Chondrocyte (in vitro differentiated cells): ENCODE results near the gene PDLIM5. TPM values are rescaled to one million over a fixed set of nuclear protein-coding genes. Genes with fewer than 3 reads are reported as not detected.

Source experiments
- DNase-seq: peaks from one replicate; pipeline ENCODE4 v3.0.0; 2021; ENCODE audit warnings: mixed read lengths, low spot score
- H3K27ac Mint-ChIP-seq: one replicate; pipeline ENCODE4 v1.8.0; 2021; ENCODE audit warnings: mild to moderate bottlenecking, moderate library complexity, mixed read lengths; ENCODE audit not compliant: unreplicated experiment
- H3K27me3 Mint-ChIP-seq: 2 replicates; pipeline ENCODE4 v1.8.0; 2021; ENCODE audit warnings: low read depth, mixed read lengths
- H3K36me3 Mint-ChIP-seq: 2 replicates; pipeline ENCODE4 v1.8.0; 2021; ENCODE audit warnings: low read depth, mixed read lengths
- H3K4me1 Mint-ChIP-seq: 2 replicates; pipeline ENCODE4 v1.8.0; 2021; ENCODE audit warnings: low read depth, mild to moderate bottlenecking, mixed read lengths
- H3K4me3 Mint-ChIP-seq: one replicate; pipeline ENCODE4 v1.8.0; 2021; ENCODE audit warnings: mild to moderate bottlenecking, moderate library complexity, mixed read lengths; ENCODE audit not compliant: unreplicated experiment
- H3K9me3 Mint-ChIP-seq: 2 replicates; pipeline ENCODE4 v1.8.0; 2021; ENCODE audit warnings: low read depth, mixed read lengths
- CTCF ChIP-seq: fragments of 200-600 bp; sonication (generic); IDR thresholded peaks from 2 replicates; pipeline ENCODE4 v1.5.0; 2021; ENCODE audit warnings: antibody characterized with exemption, mild to moderate bottlenecking, moderate library complexity
- total RNA-seq: library from RNA; stranded (reverse); gene quantifications from 3 replicates; pipeline ENCODE4 v1.2.1, GENCODE V29; 2021

The PDLIM5 gene
- total RNA-seq, 1 donor from 2014 or later: 329 TPM

- DNase-seq: no peak
- Mint-ChIP-seq H3K9me3 (peaks cover 45% of the 10 kb centered on the region), H3K36me3 (peaks cover 17% of the 10 kb centered on the region), H3K4me3 (no peak overlapping the region), H3K27me3 (no peaks in the 10 kb centered on the region), H3K4me1 (no peaks in the 10 kb centered on the region), H3K27ac (no peak overlapping the region)
- TF ChIP-seq CTCF: no peak
Observed at GRCh38 chr4:94426783-94427182, 25.0 kb upstream of the PDLIM5 start.

- DNase-seq: no peak
- Mint-ChIP-seq H3K27me3 (no peaks in the 10 kb centered on the region), H3K36me3 (peaks cover 6% of the 10 kb centered on the region), H3K4me3 (no peak overlapping the region), H3K4me1 (peaks cover 6% of the 10 kb centered on the region), H3K9me3 (peaks cover 32% of the 10 kb centered on the region), H3K27ac (no peak overlapping the region)
- no peak for TF ChIP-seq CTCF
Observed at GRCh38 chr4:94428884-94429283, 22.9 kb upstream of the PDLIM5 start.

GRCh38 chr4:94430406-94430805, 21.3 kb upstream of the PDLIM5 start:
- H3K27me3 Mint-ChIP-seq: no peaks in the 10 kb centered on the region
- TF ChIP-seq CTCF: no peak
- peaks cover 22% of the 10 kb centered on the region for H3K9me3 Mint-ChIP-seq
- DNase-seq: no peak
- peaks cover 4% of the 10 kb centered on the region for H3K36me3 Mint-ChIP-seq
- no peak overlapping the region for H3K27ac Mint-ChIP-seq
- no peak overlapping the region for H3K4me3 Mint-ChIP-seq
- peaks cover 6% of the 10 kb centered on the region for H3K4me1 Mint-ChIP-seq

GRCh38 chr4:94431388-94431787, 20.4 kb upstream of the PDLIM5 start:
- no peak for TF ChIP-seq CTCF
- H3K27ac Mint-ChIP-seq: no peak overlapping the region
- no peak for DNase-seq
- peaks cover 6% of the 10 kb centered on the region for H3K4me1 Mint-ChIP-seq
- H3K36me3 Mint-ChIP-seq: peaks cover 4% of the 10 kb centered on the region
- peaks cover 19% of the 10 kb centered on the region for H3K9me3 Mint-ChIP-seq
- no peak overlapping the region for H3K4me3 Mint-ChIP-seq
- no peaks in the 10 kb centered on the region for H3K27me3 Mint-ChIP-seq

- peaks cover 6% of the 10 kb centered on the region for H3K4me1 Mint-ChIP-seq
Observed at GRCh38 chr4:94434505-94434904, 17.2 kb upstream of the PDLIM5 start.

More at GRCh38 chr4:94434505-94434904, 17.2 kb upstream of the PDLIM5 start:
- Mint-ChIP-seq H3K27ac (no peak overlapping the region), H3K4me3 (no peak overlapping the region), H3K27me3 (no peaks in the 10 kb centered on the region), H3K36me3 (no peaks in the 10 kb centered on the region), H3K9me3 (peaks cover 3% of the 10 kb centered on the region)
- TF ChIP-seq CTCF: no peak
- DNase-seq: no peak
